CD1c-positive myeloid dendritic cell (primary cell): ENCODE results near the gene ASB18.

ENCODE experiments used
- DNase-seq: peaks from one replicate; pipeline ENCODE4 v3.0.0-alpha.2; 2016; ENCODE audit errors: extremely low spot score

The ASB18 gene

DNA sequence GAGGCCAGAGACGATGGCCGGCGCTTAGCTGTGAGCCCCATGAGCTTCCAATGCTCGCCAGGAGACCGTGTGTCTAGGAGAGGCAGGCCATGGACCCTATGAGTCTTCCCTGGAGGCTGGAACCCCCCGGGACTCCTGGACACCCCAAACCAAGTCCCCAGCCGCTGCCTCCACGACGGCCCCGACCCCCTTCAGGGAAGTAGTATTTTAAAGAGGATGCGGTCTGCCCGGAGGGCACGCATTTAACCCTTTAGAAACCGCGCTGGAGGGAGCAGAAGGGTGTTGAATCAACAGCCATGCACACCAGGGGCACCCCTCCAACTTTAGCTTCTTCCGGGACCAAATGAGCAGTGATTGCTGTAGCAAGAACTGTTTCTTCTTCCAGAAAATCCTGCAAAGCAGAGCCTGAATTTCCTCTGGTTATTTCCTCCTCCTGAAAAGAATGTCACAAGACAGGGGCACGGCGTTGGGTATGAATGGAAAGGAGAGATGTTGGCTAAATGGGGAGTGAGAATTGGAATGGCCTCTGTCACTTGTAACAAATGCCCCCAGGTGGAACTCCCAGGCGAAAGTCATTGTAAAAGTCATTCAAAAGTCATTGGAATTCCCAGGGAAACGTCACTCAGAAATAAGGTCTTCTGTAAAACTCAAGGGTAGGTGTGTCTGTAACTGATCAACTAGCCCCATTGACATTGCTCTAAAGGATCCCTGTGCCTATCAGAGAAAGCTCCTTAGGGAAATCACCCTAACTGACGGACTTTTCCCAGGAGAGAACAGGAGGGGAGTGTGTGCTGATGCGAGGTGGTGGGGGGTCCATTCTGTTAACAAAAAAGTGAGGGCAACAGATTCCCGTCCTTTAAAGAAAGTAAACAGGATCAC is 90.2 kb downstream of the ASB18 start:
- DNase-seq = no peak

DNA sequence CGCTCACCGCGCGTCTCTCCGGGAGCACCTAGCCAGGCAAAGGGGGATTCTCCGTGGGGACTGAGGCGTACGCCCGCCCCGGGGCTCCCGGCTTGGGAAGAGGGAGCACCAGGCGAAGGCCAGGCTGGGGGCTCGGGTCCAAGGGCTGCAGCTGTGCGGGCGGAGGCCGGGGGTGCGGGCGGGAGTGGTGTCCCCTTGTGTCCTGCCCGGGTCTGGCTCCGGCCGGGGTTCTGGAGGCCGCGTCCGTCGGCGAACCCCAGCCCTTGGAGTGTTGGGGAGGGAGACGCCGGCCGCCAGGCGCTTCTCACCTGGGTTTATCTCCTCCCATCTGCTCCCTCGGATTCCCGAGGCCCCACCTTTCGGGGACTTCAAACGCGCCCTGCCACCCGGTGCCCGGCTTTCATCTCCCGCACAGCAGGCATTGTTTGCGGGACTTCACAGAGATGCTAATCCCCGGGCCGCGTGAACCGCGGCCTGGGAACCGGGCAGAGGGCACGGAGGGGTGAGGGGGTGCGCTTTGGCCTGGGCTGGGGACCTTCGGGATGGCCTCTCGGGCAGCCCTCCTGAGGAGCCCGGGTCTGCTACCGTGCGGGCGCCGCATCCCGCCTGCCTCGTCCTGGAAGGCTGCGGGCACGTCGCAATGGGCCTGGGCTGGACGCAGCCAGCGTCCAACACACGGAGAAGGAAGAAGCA is 91.0 kb downstream of the ASB18 start:
- DNase-seq = no peak

DNA sequence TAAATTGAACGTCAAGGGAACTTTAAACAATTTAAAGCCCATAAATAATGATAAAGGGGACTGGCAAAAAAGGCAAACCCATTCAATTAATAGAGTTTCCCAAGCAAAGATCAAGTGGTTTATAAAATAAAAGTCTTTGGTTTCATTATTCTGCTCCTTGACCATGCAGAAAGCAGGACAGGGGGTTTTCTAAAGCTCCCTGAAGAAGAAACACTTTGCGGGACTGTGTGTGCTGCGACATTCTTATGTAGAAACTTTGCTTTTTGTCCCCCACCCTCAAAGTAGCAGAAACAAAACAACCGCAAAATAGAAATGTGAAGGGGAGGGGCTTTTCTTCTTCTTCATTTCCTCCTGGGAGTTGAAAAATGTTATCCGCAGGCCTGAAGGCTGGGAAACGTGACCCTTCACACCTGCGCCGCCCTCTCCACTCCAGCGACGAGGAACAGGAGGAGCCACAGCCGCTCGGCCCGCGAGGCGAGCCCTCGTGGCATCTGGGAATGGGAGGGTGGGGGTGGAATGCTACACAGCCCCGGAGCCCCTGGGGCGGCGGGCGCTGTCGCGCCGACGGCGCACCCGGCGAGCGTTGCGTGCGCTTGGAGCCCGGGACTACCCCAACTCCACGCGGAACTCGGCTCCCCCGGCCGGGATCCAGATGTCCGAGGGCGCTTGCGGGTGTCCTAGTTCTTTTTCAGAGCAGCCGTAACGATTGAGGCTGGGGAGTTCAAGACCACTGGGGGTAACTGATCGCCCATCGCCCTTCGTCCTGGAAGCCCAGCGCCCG is 91.8 kb downstream of the ASB18 start:
- no peak for DNase-seq

DNA sequence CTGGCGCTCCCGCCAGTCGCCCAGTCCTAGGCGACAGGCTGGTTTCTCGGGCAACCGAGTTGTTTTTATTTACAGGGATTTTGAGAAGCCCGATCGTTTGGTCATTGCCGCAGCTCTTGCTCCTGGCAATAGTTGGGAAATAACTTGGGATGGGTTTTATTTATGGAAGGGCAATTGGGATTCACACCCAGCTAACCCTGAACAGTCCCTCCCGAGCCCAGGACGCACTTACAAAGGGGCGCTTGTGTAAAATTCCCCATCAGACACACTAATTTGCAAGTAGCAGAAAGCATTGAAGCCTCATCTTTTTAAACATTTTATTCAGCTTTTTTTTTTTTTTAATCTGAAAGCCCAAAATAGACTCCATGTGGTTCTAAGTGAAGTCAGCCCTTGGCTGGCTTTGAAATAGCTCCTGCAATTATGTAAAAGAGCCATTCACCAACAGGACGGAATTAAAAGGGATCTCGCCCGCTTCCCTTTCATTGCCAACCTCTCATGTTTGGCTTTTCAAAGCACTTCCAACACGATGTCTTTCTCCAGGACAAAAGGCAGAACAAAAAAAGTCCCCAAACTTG is 92.4 kb downstream of the ASB18 start:
- DNase-seq = no peak

DNA sequence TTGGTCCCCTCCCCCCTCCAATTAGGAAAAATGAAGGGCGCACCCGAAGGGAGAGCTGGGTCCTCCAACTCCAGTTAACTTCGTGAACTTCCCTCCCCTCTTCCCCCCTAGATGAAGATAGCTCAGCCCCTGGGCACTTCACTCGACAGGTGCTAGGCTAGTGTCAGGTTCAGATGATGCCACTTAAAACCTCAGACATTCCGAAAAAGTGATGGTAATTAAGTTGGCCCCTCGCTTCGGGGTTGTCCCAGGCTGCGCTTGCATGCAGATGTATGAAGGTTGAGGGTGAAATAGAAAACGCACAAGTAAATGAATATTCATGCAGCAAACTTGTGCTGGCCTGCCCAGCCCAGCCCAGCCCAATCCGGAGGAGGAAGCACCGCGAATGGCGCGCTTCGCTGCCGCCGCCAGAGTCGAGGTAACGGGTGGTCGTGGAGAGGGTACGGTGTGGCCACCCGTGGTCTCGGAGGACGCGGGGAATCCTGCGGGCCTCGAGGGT is 93.0 kb downstream of the ASB18 start:
- no peak for DNase-seq

DNA sequence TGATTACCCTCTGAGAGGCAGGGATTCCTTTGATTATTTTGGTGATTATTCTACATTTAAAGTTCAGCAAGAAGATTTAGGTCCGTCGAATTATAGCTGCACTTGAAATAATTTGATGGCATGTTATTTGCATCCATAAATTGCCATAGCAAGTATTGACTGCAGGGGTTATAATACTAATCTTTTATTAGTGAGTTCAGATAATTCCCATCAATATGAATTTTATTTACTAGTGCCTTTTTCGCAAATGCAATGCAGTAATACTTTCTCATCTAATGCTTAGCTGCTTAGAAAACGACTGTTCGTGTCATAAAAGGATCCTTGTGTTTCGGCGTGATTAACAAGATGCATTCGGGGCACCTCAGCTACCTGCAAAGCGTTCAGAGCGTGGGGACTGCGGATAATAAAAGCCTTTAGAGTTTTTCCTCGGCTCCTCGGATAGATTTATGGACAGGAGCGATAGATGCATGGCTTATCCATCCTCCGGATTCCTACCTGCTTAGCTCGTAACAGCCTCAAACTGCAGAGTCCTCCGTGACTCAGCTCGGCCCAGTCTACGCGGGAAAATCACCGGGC is 93.5 kb downstream of the ASB18 start:
- DNase-seq = no peak

DNA sequence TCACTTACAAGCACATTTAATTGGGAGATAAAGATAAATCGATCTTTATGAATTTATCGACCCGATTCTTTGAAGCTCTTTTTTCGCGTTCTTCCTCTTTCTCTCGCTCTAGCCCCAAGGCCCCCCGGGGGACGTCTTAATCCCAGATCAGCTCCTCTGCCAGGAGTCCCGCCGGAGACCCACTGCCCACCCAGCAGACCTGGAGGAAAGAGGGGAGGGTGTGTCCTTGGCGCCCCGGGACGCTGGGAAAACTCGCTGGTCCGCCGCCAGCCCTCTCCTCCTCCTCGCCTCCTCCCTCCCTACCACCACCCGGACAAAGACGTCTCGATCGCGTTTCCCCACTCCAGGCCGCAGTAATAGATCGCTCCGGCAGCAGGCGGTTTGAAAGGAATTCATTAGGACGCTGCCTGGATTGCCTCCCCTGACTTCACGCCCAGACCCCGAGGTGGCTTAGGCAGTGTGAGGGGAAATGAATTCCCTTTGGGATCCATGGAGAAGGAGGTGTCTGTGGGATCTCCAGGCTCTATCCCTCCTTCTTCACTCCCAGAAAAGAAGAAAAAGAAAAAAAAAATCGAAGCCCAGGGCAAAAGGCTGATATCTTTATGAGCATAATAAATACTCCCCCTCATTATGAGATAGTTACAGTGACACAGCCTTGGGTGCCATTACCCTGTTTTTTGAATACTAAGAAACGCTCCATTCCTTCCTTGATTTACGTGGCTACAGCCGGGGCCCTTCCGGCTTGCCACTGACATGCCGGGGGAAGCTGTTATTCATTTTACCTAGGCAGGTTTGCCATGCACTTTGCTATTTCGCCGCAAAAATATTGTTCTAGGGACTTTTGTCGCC is 94.2 kb downstream of the ASB18 start:
- no peak for DNase-seq

DNA sequence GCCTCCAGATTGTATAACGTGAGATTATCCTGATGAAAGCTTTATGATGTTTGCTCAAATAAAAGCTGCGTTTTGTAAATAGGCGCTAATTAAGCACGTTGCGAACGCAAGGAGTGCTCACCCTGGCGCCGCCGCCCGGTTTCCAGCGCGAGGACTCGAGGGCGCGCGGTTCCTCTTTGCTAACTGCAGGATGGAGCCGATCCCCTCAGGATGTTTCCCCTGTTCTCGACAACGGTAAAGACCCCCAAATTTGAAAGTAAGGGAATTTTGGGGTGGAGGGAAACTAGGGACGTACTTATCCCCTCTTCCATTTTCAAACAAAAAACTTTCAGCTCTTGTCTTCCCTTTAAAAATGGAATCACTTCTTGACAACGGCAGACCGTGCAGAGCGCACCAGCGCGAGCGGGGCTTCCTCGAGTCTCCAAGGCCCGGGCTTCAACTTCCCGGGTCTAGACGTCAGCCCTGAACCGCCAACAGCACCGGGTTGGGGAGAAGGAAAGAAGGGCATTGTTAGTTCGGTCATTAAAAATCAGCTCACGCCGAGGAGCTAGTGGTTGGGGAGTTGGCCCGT is 95.0 kb downstream of the ASB18 start:
- DNase-seq = no peak

DNA sequence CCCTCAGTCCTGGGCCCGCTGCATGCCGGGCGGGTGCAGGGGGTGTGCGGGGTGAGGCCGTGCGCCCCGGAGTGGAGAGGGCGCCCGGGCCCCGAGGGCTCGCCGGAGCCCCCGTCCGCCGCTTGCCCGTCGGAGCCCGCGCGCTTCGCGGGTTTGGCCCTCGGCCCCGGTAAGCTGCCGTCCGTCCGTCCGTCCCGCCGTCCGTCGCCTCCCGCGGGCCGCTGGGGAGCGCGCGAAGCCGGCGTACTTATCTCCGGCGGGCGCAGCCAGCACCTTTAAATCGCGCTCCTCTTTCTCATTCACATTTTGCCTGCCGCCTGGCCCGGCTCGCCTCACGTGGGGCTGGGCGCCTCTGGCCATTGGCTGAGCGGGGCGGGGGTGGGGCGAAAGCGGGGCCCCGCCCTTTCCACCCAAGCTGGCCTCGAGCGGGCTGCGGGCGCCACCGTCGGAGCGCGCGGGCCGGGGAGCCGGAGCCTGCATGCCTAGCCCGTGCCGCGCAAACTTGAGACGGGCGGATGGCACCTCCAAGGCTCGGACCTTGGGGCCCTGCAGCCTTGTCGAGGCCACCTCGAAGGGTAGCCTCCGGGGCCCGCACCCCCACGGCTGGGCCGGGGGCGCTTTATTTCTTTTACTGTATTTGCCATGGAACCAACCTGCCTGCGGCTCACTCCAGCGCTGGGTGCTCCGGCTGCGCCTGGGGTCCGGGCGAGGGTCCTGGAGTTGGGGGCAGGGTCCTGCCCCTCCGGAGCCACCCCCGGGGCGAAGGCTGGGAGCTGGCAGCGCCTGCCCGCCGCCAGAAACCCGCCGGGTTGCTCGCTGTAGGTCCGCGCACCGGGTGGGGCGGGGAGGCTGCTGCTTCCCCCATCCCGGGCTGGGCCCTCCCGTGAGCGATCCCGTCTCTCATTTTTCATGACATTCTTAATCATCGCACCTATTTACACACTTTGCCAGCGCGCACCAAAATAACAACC is 95.8 kb downstream of the ASB18 start, which contains the start of gene GBX2:
TSS of gene GBX2 (minus strand) at position 277 of the 971 bp plus-strand sequence. CDS start 415 bp downstream, outside the sequence.
- DNase-seq = no peak

DNA sequence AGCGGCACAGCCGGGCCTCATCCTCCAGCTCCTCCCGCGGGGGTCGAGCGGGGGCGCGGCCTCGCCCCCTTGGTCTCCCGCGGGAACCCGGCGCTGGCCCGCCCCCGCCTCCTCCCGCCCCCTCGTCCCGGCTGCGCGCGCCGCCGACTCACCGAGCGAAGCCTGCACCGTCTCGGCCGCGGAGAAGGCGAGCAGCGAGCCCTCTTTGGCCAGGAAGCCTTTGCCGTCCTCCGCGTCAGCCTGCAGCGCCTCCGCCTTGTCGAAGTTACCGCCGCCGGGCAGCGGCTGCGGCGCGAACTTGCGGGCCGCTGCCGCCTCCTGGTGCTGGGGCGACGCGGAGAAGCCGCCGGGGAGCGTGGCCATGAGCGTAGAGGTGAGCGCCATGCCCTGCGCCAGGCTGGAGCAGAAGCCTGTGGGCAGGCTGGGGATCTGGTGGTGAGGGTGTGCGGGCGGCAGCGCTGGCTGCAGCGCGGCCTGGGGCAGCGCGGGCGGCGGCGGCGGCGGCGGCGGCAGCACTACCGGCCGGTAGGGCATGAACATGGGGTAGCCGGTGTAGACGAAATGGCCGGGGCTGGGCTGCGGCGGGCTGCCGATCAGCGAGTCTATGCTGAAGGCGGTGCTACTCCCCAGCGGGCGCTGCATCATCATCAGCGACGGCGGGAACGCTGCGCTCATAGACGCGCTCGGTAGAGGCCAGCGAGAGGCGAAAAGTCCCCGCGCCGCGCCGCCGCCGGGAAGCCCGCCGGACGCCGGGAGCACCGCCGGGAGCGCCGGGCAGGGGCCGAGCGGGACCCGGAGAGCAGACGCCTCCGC is 96.7 kb downstream of the ASB18 start:
- no peak for DNase-seq

DNA sequence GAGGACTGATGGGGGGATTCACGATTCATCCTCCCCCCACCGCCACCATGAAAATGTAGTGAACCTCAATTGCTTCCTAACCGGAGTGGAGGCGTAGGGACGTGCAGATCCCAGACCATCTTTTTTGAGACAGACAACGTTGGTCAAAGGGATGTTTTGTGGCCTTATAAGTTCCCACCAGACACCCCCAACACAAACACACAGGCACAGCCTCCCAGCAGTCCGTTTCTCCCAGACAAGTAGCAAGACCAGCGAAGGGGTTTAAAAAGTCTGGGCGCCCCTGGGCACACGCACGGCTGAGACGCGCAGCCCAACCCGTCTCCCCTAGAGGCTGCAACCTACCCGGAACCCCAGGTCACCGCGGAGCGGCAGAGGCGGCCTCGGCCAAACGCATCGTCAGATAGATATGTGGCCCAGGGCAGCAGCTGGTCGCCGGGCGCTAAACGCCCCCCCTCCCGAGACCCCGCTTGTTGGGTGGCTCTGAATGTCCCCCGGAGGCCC is 97.4 kb downstream of the ASB18 start:
- DNase-seq = no peak

DNA sequence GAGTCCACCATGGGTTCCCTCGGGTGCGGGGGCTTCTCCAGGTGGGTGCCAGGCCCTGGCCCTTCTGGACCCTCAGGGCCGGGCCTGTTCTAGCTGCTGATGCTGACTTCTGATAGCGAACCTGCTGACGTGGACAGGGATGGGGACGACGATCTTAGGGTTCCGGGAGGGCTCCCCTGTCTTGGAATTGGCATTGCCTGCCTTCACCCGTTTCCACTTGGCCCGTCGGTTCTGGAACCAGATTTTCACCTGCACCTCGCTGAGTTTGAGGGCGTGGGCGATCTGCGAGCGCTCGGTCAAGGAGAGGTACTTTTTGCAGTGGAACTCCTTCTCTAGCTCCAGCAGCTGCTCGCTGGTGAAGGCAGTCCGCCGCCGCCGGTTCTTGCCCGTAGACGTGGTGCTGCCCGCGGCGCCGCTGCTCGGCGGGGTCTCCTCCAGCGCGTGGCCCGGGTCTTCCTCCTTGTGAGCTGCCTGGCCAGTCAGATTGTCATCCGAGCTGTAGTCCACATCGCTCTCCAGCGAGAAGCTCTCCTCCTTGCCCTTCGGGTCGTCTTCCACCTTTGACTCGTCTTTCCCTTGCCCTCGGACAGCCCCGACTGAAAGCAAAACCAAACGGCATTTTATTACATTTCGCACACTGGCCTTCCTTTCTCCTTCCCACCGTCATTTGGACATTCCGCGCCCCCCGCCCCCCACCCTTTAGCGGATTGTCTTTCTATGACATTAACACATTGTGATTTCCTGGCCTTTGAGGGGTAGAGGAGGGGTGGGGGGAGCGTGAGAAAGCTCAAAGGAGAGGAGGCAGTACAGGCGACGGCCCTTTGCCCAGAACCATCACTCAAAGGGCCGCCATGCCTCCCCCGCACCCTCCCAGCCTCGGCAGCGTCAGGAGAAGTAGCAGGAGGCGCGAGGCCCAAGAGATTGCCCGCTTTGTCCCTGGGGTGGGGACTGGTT is 98.1 kb downstream of the ASB18 start:
- DNase-seq = no peak

DNA sequence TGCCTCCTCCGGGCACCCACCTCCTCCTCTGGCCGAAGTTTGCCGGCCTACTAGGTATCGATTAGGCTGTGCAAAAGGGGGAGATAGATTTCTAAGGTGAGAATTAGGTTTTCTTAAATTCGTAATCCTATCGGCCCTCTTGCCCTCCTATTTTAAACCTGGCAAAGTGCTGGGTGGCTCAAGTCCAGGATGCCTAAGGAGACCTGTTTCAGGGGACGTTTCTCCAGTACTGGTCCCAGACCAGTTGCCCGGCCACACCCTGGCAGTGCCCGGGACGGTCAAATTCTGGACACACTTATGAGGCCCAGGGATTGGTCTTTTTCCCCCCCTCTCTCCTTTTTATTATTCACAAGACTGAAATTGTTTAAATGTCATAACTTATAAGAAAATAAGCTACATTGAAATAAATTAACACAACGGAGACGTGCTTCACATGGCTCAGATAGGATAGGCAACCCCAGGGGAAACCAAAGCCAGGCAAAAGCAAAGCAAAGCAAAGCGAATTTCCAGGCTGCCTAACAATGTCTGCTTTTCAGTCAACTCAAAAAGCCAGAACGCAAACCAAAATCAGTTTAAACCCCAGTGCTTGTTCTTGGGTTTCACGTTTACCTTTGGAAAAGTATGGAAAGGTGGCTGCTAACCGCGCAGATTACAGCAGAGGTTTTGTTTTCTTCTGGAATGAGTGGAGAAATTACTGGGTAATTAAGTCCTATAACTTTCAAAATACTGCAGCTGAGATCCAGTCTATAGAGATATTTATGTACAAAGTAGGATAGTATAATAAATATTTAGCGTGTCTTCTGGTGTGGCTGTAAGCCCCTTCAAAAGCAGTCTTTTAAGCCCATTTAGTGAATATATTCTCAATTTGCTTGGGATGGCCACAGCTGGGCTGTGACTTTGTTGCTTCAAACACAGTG is 99.0 kb downstream of the ASB18 start:
- DNase-seq = no peak

DNA sequence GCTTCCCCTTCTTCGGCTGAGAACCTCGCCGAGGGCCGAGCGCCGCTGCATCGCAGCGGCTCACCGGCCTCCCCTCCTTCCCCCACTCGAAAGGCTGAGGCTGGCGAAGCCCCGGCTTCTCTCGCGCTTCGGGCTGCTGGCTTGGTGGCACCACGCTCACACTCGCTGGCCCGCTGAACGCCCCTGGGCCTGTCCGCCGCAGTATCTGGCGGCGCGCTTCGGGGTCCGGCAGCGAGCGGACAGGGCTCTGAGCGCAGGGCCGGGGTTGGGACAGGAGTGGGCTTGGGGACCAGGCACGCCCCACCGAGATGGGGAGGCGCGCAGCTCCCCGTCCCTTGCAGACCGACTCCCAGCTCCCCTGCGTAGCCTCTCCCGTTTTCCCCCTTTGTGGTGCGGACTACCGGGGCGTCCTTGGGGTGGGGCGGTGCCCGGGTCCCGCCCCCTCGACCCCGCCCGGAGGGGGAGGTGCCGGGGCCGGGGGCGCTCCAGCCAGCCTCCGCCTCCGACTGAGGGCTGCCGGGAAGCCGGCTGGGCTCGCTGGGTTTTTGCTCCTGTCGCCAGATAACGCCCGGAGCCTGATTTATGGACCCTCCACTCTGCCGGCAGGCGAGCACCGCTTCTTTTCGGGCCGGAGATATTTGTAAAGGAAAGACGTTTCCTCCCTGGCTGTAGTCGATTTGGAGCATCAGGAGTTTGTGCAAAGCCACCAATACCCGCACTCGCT is 99.8 kb downstream of the ASB18 start:
- no peak for DNase-seq
